ENCODE measurements around the gene HLA-DQA2. TPM values are rescaled to one million over a fixed set of nuclear protein-coding genes. Genes with fewer than 3 reads are reported as not detected.

The HLA-DQA2 gene
- total and polyA plus RNA-seq, 2 of the 4 experiments (the other 2 are of a cell fraction) = not detected

DNA sequence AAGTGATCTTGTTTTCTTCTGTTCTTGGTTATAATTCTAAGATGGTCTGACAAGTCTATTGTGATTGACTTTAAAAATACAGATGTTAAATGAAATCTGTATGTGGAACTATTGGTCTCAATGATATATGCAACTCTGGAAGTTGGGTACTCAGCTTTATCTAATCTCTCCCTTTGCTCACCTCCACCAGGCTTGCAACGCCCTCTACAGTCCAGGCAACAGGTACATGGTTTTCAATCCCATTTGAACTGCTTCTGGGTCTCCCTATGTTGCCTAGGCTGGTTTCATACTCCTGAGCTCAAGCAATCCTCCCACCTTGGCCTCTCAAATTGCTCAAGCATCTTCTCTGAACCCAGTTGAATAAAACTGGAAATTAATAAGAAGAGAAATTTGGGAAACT is 49.2 kb upstream of the HLA-DQA2 start:
- POLR2A ChIA-PET (ENCODE audit: unreplicated experiment) = no interaction called here
- ATAC-seq (ENCODE audit: low read depth) (no peak), DNase-seq (no peak)
- H3K14ac ChIP-seq (replicated peaks; ENCODE audit: low read depth, low read length) = no peak overlapping the region
- no peak overlapping the region for H3K9ac ChIP-seq (ENCODE audit: low read depth, low read length)
- H4K91ac ChIP-seq (ENCODE audit: insufficient read depth, low read depth, low read length) = no peak overlapping the region
- 0% methylated on average over 1 of the region's 1 CpG; no CpG with 5 or more reads in 1 of the 2 experiments for WGBS, 2 experiments (ENCODE audit: extremely low coverage in 2 of 2, insufficient read length in 1 of 2)
- no TSS peak for BruUV-seq (replicated peaks)
- no peak overlapping the region for H3K27ac ChIP-seq (ENCODE audit: insufficient read depth, low read length)
- H2BK120ac ChIP-seq (ENCODE audit: low read depth, low read length) = no peak overlapping the region
- H3K4me2 ChIP-seq (ENCODE audit: low read depth, low read length) = no peak overlapping the region
- no peaks in the 10 kb centered on the region for H3K79me1 ChIP-seq (ENCODE audit: low read depth in 1 of 2, low read length in 2 of 2)
- no peaks in the 10 kb centered on the region for H4K20me1 ChIP-seq (ENCODE audit: insufficient read depth, low read length)
- H4K8ac ChIP-seq (ENCODE audit: low read depth in 2 of 2, low read length in 2 of 2) = no peak overlapping the region
- H3K27me3 ChIP-seq (ENCODE audit: control insufficient read depth, insufficient read depth, low read length) = no peaks in the 10 kb centered on the region
- no peak overlapping the region for H2BK15ac ChIP-seq (ENCODE audit: low read depth, low read length)
- no peaks in the 10 kb centered on the region for H3K4me1 ChIP-seq (ENCODE audit: control insufficient read depth, insufficient read depth, low read length)
- H3K4ac ChIP-seq (ENCODE audit: low read depth, low read length) = no peak overlapping the region
- H2AFZ ChIP-seq (replicated peaks; ENCODE audit: low read length, poor library complexity) = no peak overlapping the region
- no peak overlapping the region for H2AK9ac ChIP-seq (replicated peaks; ENCODE audit: low read depth, low read length, poor library complexity)
- no peak overlapping the region for H3K56ac ChIP-seq (ENCODE audit: extremely low read depth, insufficient read depth, low read length)
- in situ Hi-C loops (cut with MboI; ENCODE audit: low sequenced_read_pairs) (loop anchor here (10.0 kb wide), 2 partner anchors 277 to 447 kb away; no protein-coding TSS in a partner anchor), intact Hi-C loops (cut with micrococcal nuclease) (no loop called here), dilution Hi-C loops (cut with HindIII; ENCODE audit: low sequenced_read_pairs, unreplicated experiment) (no loop called here)
- no peak overlapping the region for H3K18ac ChIP-seq (ENCODE audit: low read depth, low read length)
- no peaks in the 10 kb centered on the region for H3K9me1 ChIP-seq (ENCODE audit: insufficient read depth, low read length)
- no peaks in the 10 kb centered on the region for H3K36me3 ChIP-seq (ENCODE audit: control insufficient read depth, insufficient read depth, low read length)
- no peak overlapping the region for H3K23ac ChIP-seq (ENCODE audit: low read depth, low read length)
- H4K5ac ChIP-seq (ENCODE audit: low read depth, low read length) = no peak overlapping the region
- H3K9me3 ChIP-seq (ENCODE audit: control insufficient read depth, insufficient read depth, low read length) = no peaks in the 10 kb centered on the region
- no peak overlapping the region for H2BK5ac ChIP-seq (ENCODE audit: low read depth, low read length, poor library complexity, severe bottlenecking)
- H2BK20ac ChIP-seq (ENCODE audit: low read depth, low read length) = no peak overlapping the region
- CTCF ChIA-PET = no interaction called here
- no peak overlapping the region for H3K4me3 ChIP-seq (ENCODE audit: insufficient read depth, low read depth, low read length)
- no peak overlapping the region for H2AK5ac ChIP-seq (ENCODE audit: low read depth, low read length)
- TF ChIP-seq MXI1 (IDR thresholded peaks at IDR 0.05; ENCODE audit: borderline replicate concordance, low read depth, low read length) (no peak), BHLHE40 (IDR thresholded peaks at IDR 0.05; ENCODE audit: low read depth, low read length) (no peak), MAZ (IDR thresholded peaks at IDR 0.05; ENCODE audit: borderline replicate concordance, low read depth, low read length) (no peak)
- TF ChIP-seq, protein P1, sequence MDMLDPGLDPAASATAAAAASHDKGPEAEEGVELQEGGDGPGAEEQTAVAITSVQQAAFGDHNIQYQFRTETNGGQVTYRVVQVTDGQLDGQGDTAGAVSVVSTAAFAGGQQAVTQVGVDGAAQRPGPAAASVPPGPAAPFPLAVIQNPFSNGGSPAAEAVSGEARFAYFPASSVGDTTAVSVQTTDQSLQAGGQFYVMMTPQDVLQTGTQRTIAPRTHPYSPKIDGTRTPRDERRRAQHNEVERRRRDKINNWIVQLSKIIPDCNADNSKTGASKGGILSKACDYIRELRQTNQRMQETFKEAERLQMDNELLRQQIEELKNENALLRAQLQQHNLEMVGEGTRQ (IDR thresholded peaks at IDR 0.05; ENCODE audit: low read depth, low read length) = no peak
